Naive thymus-derived CD4-positive, alpha-beta T cell (primary cell): ENCODE results near the gene OS9. TPM values are rescaled to one million over a fixed set of nuclear protein-coding genes. Genes with fewer than 3 reads are reported as not detected.
"Not testable (repeated sequence)": the region's sequence is repeated elsewhere in the genome, so short reads cannot be mapped to it uniquely, and the experiment has no call there.

Experiments used
- ATAC-seq: fragments of 150-1000 bp; cut with Tn5 transposase; 2 replicates; pipeline ENCODE4 v1.10.0; 2021; ENCODE audit warnings: mild to moderate bottlenecking, moderate library complexity
- CTCF ChIA-PET: fragments of 350-600 bp; sonication (Branson Sonifier 250); formaldehyde crosslinking; loops from one replicate; lab custom pipeline; 2021; ENCODE audit warnings: antibody characterized with exemption; lab: Charles Lee
- POLR2A ChIA-PET: fragments of 350-600 bp; sonication (Branson Sonifier 250); formaldehyde crosslinking; loops from one replicate; lab custom pipeline; 2021; ENCODE audit warnings: antibody characterized with exemption, inconsistent platforms; lab: Charles Lee
- DNase-seq, 9 donors: peaks; one replicate each; pipeline versions ENCODE4 v3.0.0 to v3.0.0-alpha.2; 2020 to 2022; ENCODE audit warnings: mixed read lengths in 1 of 9
- H3K27ac ChIP-seq: one replicate; pipeline ENCODE4 v1.7.0; 2013; ENCODE audit warnings: mild to moderate bottlenecking, low read depth, low read length, moderate library complexity
- H3K27me3 ChIP-seq, 2 donors: one replicate each; pipeline ENCODE4 v1.7.0; 2013; ENCODE audit warnings: low read length in 2 of 2, mild to moderate bottlenecking in 2 of 2, moderate library complexity in 2 of 2; ENCODE audit not compliant: control insufficient read depth in 2 of 2, insufficient read depth in 2 of 2
- H3K36me3 ChIP-seq, 3 experiments: 1 replicate in 2 of 3; 2 replicates in 1 of 3; pipeline ENCODE4 v1.7.0; 2013; ENCODE audit warnings: low read length in 3 of 3, mild to moderate bottlenecking in 3 of 3, moderate library complexity in 1 of 3; ENCODE audit not compliant: insufficient read depth in 3 of 3, control insufficient read depth in 2 of 3
- H3K4me1 ChIP-seq, 2 donors: one replicate each; pipeline ENCODE4 v1.7.0; 2013; ENCODE audit warnings: low read length in 2 of 2, mild to moderate bottlenecking in 2 of 2, moderate library complexity in 1 of 2; ENCODE audit not compliant: control insufficient read depth in 2 of 2, insufficient read depth in 2 of 2
- H3K4me3 ChIP-seq: 2 replicates; pipeline ENCODE4 v1.7.0; 2013; ENCODE audit warnings: mild to moderate bottlenecking, low read length
- H3K9me3 ChIP-seq, 3 experiments: 1 replicate in 2 of 3; 2 replicates in 1 of 3; pipeline ENCODE4 v1.7.0; 2013; ENCODE audit warnings: low read length in 3 of 3; ENCODE audit not compliant: control insufficient read depth in 2 of 3
- H3K27ac Mint-ChIP-seq, 9 donors: one replicate each; pipeline ENCODE4 v1.8.0; 2020 to 2022; ENCODE audit warnings: mixed read lengths in 9 of 9, mild to moderate bottlenecking in 8 of 9, moderate library complexity in 5 of 9, inconsistent platforms in 2 of 9
- H3K27me3 Mint-ChIP-seq, 5 donors: one replicate each; pipeline ENCODE4 v1.8.0; 2021 to 2022; ENCODE audit warnings: mixed read lengths in 5 of 5, mild to moderate bottlenecking in 1 of 5
- H3K36me3 Mint-ChIP-seq, 5 donors: one replicate each; pipeline ENCODE4 v1.8.0; 2020 to 2022; ENCODE audit warnings: mixed read lengths in 5 of 5, mild to moderate bottlenecking in 3 of 5, inconsistent platforms in 1 of 5
- H3K4me1 Mint-ChIP-seq, 7 donors: one replicate each; pipeline ENCODE4 v1.8.0; 2020 to 2022; ENCODE audit warnings: mixed read lengths in 7 of 7, mild to moderate bottlenecking in 3 of 7, inconsistent platforms in 1 of 7
- H3K4me3 Mint-ChIP-seq, 10 donors: one replicate each; pipeline ENCODE4 v1.8.0; 2020 to 2022; ENCODE audit warnings: mild to moderate bottlenecking in 10 of 10, mixed read lengths in 10 of 10, moderate library complexity in 6 of 10, inconsistent platforms in 2 of 10
- H3K9me3 Mint-ChIP-seq, 11 donors: one replicate each; pipeline ENCODE4 v1.8.0; 2020 to 2022; ENCODE audit warnings: mixed read lengths in 11 of 11, mild to moderate bottlenecking in 4 of 11, inconsistent platforms in 1 of 11, moderate library complexity in 1 of 11
- intact Hi-C, 2 donors: fragments of 100-400 bp; cut with micrococcal nuclease; formaldehyde crosslinking; loops; one replicate each; pipeline ENCODE4 v1.15.1; 2023
- polyA plus RNA-seq, 2 donors: library from polyadenylated mRNA; unstranded; fragments of 300-500 nt; fragmentation: Illumina TruSeq; gene quantifications; one replicate each; pipeline ENCODE4 v1.2.3, GENCODE V29; 2021
- total RNA-seq, 6 experiments: library from RNA in 5 of 6; stranded (reverse) in 5 of 6; gene quantifications; 1 replicate in 5 of 6; 2 replicates in 1 of 6; pipeline ENCODE4 v1.2.3 and lab custom pipeline; 2021 to 2026

OS9 gene
- total and polyA plus RNA-seq, 7 experiments from 2014 or later: 59.5 to 175 (median 148) TPM

DNA sequence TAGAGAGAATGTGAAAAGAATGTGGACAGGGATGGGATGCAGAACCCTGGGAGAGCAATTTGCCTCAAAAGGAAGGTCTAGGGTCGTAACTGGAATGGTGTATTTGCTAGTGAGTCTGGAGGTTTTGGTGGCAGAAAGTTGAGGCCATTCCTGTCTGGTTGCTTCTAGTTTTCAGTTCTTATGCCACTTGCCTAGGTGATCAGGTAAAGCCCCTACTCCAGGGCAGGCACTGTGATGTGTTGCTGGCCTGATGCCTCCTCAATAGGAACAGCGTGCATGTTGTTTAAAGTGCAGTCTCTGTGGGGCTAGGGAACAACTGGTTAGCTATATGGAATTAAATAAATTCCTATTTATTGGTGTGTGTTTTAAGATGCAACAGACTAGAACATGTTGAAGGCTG lies 6.4 kb downstream of the OS9 start:
- ChIA-PET POLR2A (interaction anchor here (0.9 kb wide), 1 partner anchor 40 kb away, joined by 3 read pairs; no protein-coding TSS in a partner anchor), CTCF (no interaction called here)
- no peak overlapping the region for H3K27ac ChIP-seq
- H3K9me3 Mint-ChIP-seq: peaks cover 0 to 19% (median 6%) of the 10 kb centered on the region in 11 donors
- no peak overlapping the region for H3K4me3 ChIP-seq
- intact Hi-C loops: no loop called here
- H3K9me3 ChIP-seq: peaks cover 0 to 4% (median 0%) of the 10 kb centered on the region in 3 experiments
- ATAC-seq: no peak
- no peak overlapping the region for H3K4me3 Mint-ChIP-seq
- peaks cover 3 to 6% of the 10 kb centered on the region in 2 donors for H3K4me1 ChIP-seq
- no peaks in the 10 kb centered on the region for H3K27me3 ChIP-seq
- no peak for DNase-seq
- peak overlapping the region in 4 of 9 donors; percentile 16 to 80 (median 36) for H3K27ac Mint-ChIP-seq
- peaks cover 3 to 27% (median 13%) of the 10 kb centered on the region in 7 donors for H3K4me1 Mint-ChIP-seq
- H3K27me3 Mint-ChIP-seq: no peaks in the 10 kb centered on the region
- peaks cover 9 to 63% (median 15%) of the 10 kb centered on the region in 3 experiments for H3K36me3 ChIP-seq
- peaks cover 12 to 73% (median 69%) of the 10 kb centered on the region in 5 donors for H3K36me3 Mint-ChIP-seq

DNA sequence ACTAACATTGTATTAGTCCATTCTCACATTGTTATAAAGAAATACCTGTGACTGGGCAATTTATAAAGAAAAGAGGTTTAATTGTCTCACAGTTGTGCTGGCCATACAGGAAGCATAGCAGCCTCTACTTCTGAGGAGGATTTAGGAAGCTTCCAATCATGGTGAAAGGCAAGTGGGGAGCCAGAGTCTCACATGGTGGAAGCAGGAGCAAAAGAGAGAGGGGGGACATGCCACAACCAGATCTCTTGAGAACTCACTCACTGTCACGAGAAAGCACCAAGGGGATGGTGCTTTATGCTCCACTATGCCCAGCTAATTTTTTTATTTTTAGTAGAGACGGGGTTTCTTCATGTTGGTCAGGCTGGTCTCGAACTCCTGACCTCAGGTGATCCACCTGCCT lies 13.3 kb downstream of the OS9 start:
- Mint-ChIP-seq H3K4me3 (no peak overlapping the region), H3K27ac (peak overlapping the region in 1 of 9 donors; percentile 45), H3K9me3 (peaks cover 0 to 19% (median 6%) of the 10 kb centered on the region in 11 donors), H3K27me3 (no peaks in the 10 kb centered on the region), H3K36me3 (peaks cover 10 to 58% (median 51%) of the 10 kb centered on the region in 5 donors), H3K4me1 (peaks cover 3 to 12% (median 8%) of the 10 kb centered on the region in 7 donors)
- intact Hi-C loops: no loop called here
- H3K36me3 ChIP-seq: peaks cover 0 to 41% (median 9%) of the 10 kb centered on the region in 3 experiments
- H3K27me3 ChIP-seq: no peaks in the 10 kb centered on the region
- peaks cover 0 to 4% (median 0%) of the 10 kb centered on the region in 3 experiments for H3K9me3 ChIP-seq
- H3K4me1 ChIP-seq: peaks cover 0 to under 1% of the 10 kb centered on the region in 2 donors
- DNase-seq (no peak), ATAC-seq (no peak)
- no peak overlapping the region for H3K27ac ChIP-seq
- H3K4me3 ChIP-seq: no peak overlapping the region
- POLR2A ChIA-PET: interaction anchor here (0.6 to 0.7 kb wide), 2 partner anchors 9 to 247 kb away, joined by 3 read pairs; no protein-coding TSS in a partner anchor
- CTCF ChIA-PET: interaction anchor here (0.6 kb wide), 1 partner anchor 72 kb away, joined by 3 read pairs; no protein-coding TSS in a partner anchor

DNA sequence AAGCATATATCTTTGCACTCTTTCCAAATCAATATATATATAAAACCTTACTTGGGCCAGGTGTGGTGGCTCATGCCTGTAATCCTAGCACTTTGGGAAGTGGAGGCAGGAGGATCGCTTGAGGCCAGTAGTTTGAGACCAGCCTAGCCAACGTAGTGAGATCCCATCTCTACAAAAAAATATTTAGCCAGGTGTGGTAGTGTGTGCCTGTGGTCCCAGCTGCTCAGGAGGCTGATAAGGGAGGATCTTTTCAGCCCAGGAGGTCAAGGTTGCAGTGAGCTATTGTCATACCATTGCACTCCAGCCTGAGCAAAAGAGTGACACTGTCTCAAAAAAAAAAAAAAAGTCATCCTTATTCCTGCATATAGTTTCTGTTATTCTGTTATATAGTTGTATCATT lies 14.4 kb downstream of the OS9 start:
- H3K9me3 ChIP-seq: peaks cover 0 to 2% (median 0%) of the 10 kb centered on the region in 3 experiments
- intact Hi-C loops: no loop called here
- POLR2A ChIA-PET: no interaction called here
- peaks cover 0 to 35% (median 9%) of the 10 kb centered on the region in 3 experiments for H3K36me3 ChIP-seq
- no peak overlapping the region for H3K4me3 ChIP-seq
- Mint-ChIP-seq H3K36me3 (peaks cover 4 to 52% (median 40%) of the 10 kb centered on the region in 5 donors), H3K4me1 (peaks cover 0 to 12% (median 8%) of the 10 kb centered on the region in 7 donors), H3K9me3 (peaks cover 0 to 12% (median 3%) of the 10 kb centered on the region in 11 donors), H3K27me3 (no peaks in the 10 kb centered on the region), H3K4me3 (no peak overlapping the region), H3K27ac (no peak overlapping the region)
- ATAC-seq (no peak), DNase-seq (no peak)
- H3K4me1 ChIP-seq: no peaks in the 10 kb centered on the region
- H3K27me3 ChIP-seq: no peaks in the 10 kb centered on the region
- H3K27ac ChIP-seq: no peak overlapping the region
- CTCF ChIA-PET: no interaction called here

DNA sequence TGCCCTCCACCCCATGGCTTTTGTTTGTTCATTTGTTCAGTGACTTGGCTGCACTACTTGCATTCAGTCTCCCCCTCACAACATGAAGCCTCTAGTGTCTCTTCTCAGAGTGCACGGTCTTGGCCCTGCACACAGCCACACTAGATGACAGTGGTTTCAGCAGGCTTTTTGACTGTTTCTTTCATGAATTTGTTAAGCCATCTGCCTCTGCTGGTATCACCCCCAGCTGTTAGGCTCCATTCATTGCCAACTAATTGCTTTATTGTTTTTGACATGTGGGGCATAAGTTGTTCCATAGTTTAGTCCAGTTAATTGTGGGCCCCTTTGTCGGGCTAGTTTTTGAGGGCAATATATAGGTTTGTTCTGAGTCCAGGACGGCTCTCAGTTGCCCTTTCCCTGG lies 18.8 kb downstream of the OS9 start:
- H3K4me3 ChIP-seq: no peak overlapping the region
- peak overlapping the region in 2 of 9 donors; percentile 5 to 32 for H3K27ac Mint-ChIP-seq
- ATAC-seq (no peak), DNase-seq (no peak)
- POLR2A ChIA-PET: interaction anchor here (1.3 kb wide), 1 partner anchor 14 kb away, joined by 3 read pairs; no protein-coding TSS in a partner anchor
- H3K36me3 Mint-ChIP-seq: peaks cover 3 to 27% (median 19%) of the 10 kb centered on the region in 5 donors
- intact Hi-C loops: no loop called here
- H3K27ac ChIP-seq: no peak overlapping the region
- H3K9me3 Mint-ChIP-seq: no peaks in the 10 kb centered on the region
- H3K9me3 ChIP-seq: no peaks in the 10 kb centered on the region
- H3K4me3 Mint-ChIP-seq: no peak overlapping the region
- H3K27me3 Mint-ChIP-seq: no peaks in the 10 kb centered on the region
- no peaks in the 10 kb centered on the region for H3K27me3 ChIP-seq
- CTCF ChIA-PET: no interaction called here
- H3K36me3 ChIP-seq: peaks cover 7 to 48% (median 14%) of the 10 kb centered on the region in 3 experiments
- peaks cover 0 to 10% (median 7%) of the 10 kb centered on the region in 7 donors for H3K4me1 Mint-ChIP-seq
- no peaks in the 10 kb centered on the region for H3K4me1 ChIP-seq

DNA sequence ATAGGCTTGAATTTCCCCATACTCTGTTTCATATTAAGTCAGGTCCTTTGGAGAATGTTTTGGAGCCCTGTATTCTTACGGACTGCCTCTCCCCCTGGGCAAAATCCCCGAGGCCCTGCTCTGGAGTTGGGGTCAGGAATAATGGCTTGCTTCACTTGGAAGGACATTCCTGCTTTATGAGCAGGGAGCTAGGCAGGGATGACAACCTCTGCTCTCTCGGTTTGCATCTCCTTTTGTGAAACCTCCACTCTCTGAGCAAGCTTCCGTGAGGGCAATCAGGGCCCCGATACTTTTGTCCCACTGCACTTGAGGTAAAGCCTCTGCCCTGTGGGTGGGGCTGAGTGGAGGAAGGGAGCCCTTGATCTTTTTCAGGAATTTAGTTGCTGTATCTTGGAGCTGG lies 19.3 kb downstream of the OS9 start:
- ChIA-PET POLR2A (interaction anchor here (0.6 to 1.3 kb wide), 2 partner anchors 12 to 13 kb away, joined by 3 read pairs; no protein-coding TSS in a partner anchor), CTCF (no interaction called here)
- H3K36me3 ChIP-seq: peaks cover 10 to 53% (median 19%) of the 10 kb centered on the region in 3 experiments
- DNase-seq: no peak
- no peaks in the 10 kb centered on the region for H3K27me3 ChIP-seq
- ATAC-seq: no peak
- no peak overlapping the region for H3K27ac ChIP-seq
- no peak overlapping the region for H3K27ac Mint-ChIP-seq
- H3K4me1 ChIP-seq: no peaks in the 10 kb centered on the region
- peaks cover 0 to 10% (median 7%) of the 10 kb centered on the region in 7 donors for H3K4me1 Mint-ChIP-seq
- no peaks in the 10 kb centered on the region for H3K9me3 ChIP-seq
- H3K4me3 ChIP-seq: no peak overlapping the region
- peaks cover 3 to 31% (median 23%) of the 10 kb centered on the region in 5 donors for H3K36me3 Mint-ChIP-seq
- no peak overlapping the region for H3K4me3 Mint-ChIP-seq
- intact Hi-C loops: no loop called here
- no peaks in the 10 kb centered on the region for H3K27me3 Mint-ChIP-seq
- H3K9me3 Mint-ChIP-seq: no peaks in the 10 kb centered on the region

DNA sequence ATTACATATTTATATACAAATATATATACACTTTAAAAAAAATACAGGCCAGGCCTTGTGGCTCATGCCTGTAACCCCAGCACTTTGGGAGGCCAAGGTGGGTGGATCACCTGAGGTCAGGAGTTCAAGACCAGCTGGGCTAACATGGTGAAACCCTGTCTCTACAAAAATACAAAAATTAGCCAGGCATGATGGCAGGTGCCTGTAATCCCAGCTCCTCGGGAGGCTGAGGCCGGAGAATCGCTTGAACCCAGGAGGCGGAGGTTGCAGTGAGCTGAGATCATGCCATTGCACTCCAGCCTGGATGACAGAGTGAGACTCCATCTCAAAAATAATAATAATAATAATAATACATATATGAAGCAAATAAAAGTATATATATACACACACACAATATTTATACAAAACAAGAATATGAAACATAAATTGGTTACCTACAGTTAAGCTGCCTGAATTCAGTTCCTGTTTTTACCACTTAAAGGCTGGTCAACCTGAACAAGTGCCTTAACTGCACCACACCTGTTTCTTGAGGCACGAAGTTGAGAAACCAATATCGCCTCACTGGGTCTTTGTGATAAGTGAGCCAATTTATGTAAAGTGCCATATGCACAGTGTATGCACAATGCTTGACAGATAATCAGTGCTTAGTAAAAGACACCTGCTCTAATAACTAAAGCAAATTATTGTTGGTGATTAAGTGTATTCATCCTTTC lies 21.3 kb downstream of the OS9 start:
- H3K36me3 ChIP-seq: peaks cover 15 to 69% (median 18%) of the 10 kb centered on the region in 3 experiments
- DNase-seq, H3K4me1 Mint-ChIP-seq, H3K4me3 ChIP-seq, H3K27me3 Mint-ChIP-seq, H3K4me1 ChIP-seq, H3K9me3 ChIP-seq, H3K4me3 Mint-ChIP-seq, H3K27ac ChIP-seq, H3K27me3 ChIP-seq, H3K9me3 Mint-ChIP-seq, intact Hi-C loops, CTCF ChIA-PET, ATAC-seq: not testable (repeated sequence)
- POLR2A ChIA-PET: interaction anchor here (0.6 to 1.2 kb wide), 4 partner anchors 8 to 24 kb away, joined by 3 read pairs; partner anchors contain the start of genes AGAP2 and OS9
- Mint-ChIP-seq H3K36me3 (peaks cover 10 to 42% (median 33%) of the 10 kb centered on the region in 5 donors), H3K27ac (peak overlapping the region in 2 of 9 donors; percentile 48 to 56)
